Measurements from ENCODE around the gene ADAMTSL3.

- TF ChIP-seq, protein P1, sequence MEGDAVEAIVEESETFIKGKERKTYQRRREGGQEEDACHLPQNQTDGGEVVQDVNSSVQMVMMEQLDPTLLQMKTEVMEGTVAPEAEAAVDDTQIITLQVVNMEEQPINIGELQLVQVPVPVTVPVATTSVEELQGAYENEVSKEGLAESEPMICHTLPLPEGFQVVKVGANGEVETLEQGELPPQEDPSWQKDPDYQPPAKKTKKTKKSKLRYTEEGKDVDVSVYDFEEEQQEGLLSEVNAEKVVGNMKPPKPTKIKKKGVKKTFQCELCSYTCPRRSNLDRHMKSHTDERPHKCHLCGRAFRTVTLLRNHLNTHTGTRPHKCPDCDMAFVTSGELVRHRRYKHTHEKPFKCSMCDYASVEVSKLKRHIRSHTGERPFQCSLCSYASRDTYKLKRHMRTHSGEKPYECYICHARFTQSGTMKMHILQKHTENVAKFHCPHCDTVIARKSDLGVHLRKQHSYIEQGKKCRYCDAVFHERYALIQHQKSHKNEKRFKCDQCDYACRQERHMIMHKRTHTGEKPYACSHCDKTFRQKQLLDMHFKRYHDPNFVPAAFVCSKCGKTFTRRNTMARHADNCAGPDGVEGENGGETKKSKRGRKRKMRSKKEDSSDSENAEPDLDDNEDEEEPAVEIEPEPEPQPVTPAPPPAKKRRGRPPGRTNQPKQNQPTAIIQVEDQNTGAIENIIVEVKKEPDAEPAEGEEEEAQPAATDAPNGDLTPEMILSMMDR (IDR thresholded peaks at IDR 0.05; ENCODE audit: low read depth, low read length, poor library complexity, severe bottlenecking), result no peak
- no peak for TF ChIP-seq EZH2phosphoT487 (IDR thresholded peaks at IDR 0.05; ENCODE audit: borderline replicate concordance, low read length)
Measured at GRCh38 chr15:84033793-84034553, 380.1 kb downstream of the ADAMTSL3 start.
